Keratinocyte (primary cell): ENCODE results near the gene NAXD. TPM values are rescaled to one million over a fixed set of nuclear protein-coding genes. Genes with fewer than 3 reads are reported as not detected.

Experiments used
- DNase-seq: peaks from one replicate; pipeline ENCODE4 v3.0.0-alpha.2; 2011; ENCODE audit warnings: low read depth, missing footprints, low spot score
- FAIRE-seq: peaks from 2 replicates; lab custom pipeline; 2011; peaks lifted over from hg19 to GRCh38; lab: Jason Lieb, UNC
- H2AFZ ChIP-seq: 2 replicates; pipeline ENCODE4 v1.6.0; 2012; ENCODE audit warnings: low read length, control low read depth, inconsistent platforms; ENCODE audit not compliant: control insufficient read depth
- H3K27ac ChIP-seq: 2 replicates; pipeline ENCODE4 v1.5.1; 2011; ENCODE audit warnings: low read length; ENCODE audit not compliant: control insufficient read depth, insufficient read depth
- H3K27me3 ChIP-seq: 3 replicates; pipeline ENCODE4 v1.6.0; 2011; ENCODE audit warnings: low read length; ENCODE audit not compliant: control insufficient read depth, insufficient read depth; ENCODE audit errors: extremely low read depth
- H3K36me3 ChIP-seq, 2 experiments: 2 replicates in 1 of 2; 3 replicates in 1 of 2; pipeline ENCODE4 v1.5.1; 2011; ENCODE audit warnings: low read length in 2 of 2, mild to moderate bottlenecking in 1 of 2; ENCODE audit not compliant: control insufficient read depth in 2 of 2, insufficient read depth in 2 of 2; ENCODE audit errors: extremely low read depth in 1 of 2
- H3K4me1 ChIP-seq: 3 replicates; pipeline ENCODE4 v1.5.1; 2011; ENCODE audit warnings: low read length; ENCODE audit not compliant: control insufficient read depth, insufficient read depth; ENCODE audit errors: extremely low read depth
- H3K4me2 ChIP-seq: 3 replicates; pipeline ENCODE4 v1.6.0; 2011; ENCODE audit warnings: low read depth, low read length; ENCODE audit not compliant: control insufficient read depth, insufficient read depth; ENCODE audit errors: extremely low read depth
- H3K4me3 ChIP-seq, 3 experiments: fragments of 200-600 bp in 1 of 3; sonication (generic) in 1 of 3; 2 replicates in 2 of 3; 3 replicates in 1 of 3; pipeline ENCODE4 v1.5.1; 2011 to 2016; ENCODE audit warnings: low read length in 3 of 3, mild to moderate bottlenecking in 3 of 3, control low read depth in 2 of 3, inconsistent platforms in 1 of 3, low read depth in 1 of 3, mixed read lengths in 1 of 3, mixed run types in 1 of 3, moderate library complexity in 1 of 3; ENCODE audit not compliant: control insufficient read depth in 2 of 3, insufficient read depth in 2 of 3; ENCODE audit errors: extremely low read depth in 1 of 3
- H3K79me2 ChIP-seq: 2 replicates; pipeline ENCODE4 v1.6.0; 2012; ENCODE audit warnings: low read length; ENCODE audit not compliant: control insufficient read depth, insufficient read depth
- H3K9ac ChIP-seq: 3 replicates; pipeline ENCODE4 v1.6.0; 2011; ENCODE audit warnings: low read length; ENCODE audit not compliant: control insufficient read depth, insufficient read depth; ENCODE audit errors: extremely low read depth
- H3K9me1 ChIP-seq: 3 replicates; pipeline ENCODE4 v1.6.0; 2011; ENCODE audit warnings: low read length; ENCODE audit not compliant: control insufficient read depth, insufficient read depth; ENCODE audit errors: extremely low read depth
- H3K9me3 ChIP-seq: 2 replicates; pipeline ENCODE4 v1.5.1; 2012; ENCODE audit warnings: low read depth, low read length; ENCODE audit not compliant: control insufficient read depth
- H4K20me1 ChIP-seq: 3 replicates; pipeline ENCODE4 v1.6.0; 2011; ENCODE audit warnings: low read length; ENCODE audit not compliant: control insufficient read depth, insufficient read depth; ENCODE audit errors: extremely low read depth
- CTCF ChIP-seq, 3 experiments: IDR thresholded peaks in 1 of 3; conservative IDR thresholded peaks in 1 of 3; optimal IDR thresholded peaks in 1 of 3; 2 replicates in 2 of 3; 3 replicates in 1 of 3; pipeline versions ENCODE3 to v1.5.1; 2011; ENCODE audit warnings: low read length in 3 of 3, mild to moderate bottlenecking in 3 of 3, moderate library complexity in 2 of 3, control low read depth in 1 of 3, inconsistent platforms in 1 of 3; ENCODE audit not compliant: insufficient read depth in 2 of 3; ENCODE audit errors: extremely low read depth in 1 of 3
- EZH2 ChIP-seq: IDR thresholded peaks from one replicate; pipeline ENCODE4 v1.6.1; 2012; ENCODE audit warnings: inconsistent platforms, mild to moderate bottlenecking, low read length, moderate library complexity
- dilution Hi-C: fragments of 300-500 bp; cut with MboI; formaldehyde crosslinking; loops from one replicate; pipeline ENCODE4 v1.7.0; 2020; ENCODE audit warnings: low sequenced_read_pairs; ENCODE audit not compliant: extremely low pct_ligation_motif_present
- polyA plus RNA-seq, 5 experiments: library from polyadenylated mRNA; depleted of rRNA in 3 of 5; stranded (reverse) in 3 of 5; stranded (forward) in 1 of 5; unstranded in 1 of 5; fragments of >200 nt; gene quantifications; 1 replicate in 1 of 5; 2 replicates in 3 of 5; 3 replicates in 1 of 5; pipeline versions ENCODE4 v1.2.1 to v1.2.3, GENCODE V29; 2011 to 2012; ENCODE audit warnings: missing spikeins in 2 of 5, low read depth in 1 of 5, low replicate concordance in 1 of 5

The NAXD gene
- polyA plus RNA-seq, 1 donor (not counting 4 experiments of a cell fraction or from before 2014, with no cell fraction given), result 18.0 TPM

DNA sequence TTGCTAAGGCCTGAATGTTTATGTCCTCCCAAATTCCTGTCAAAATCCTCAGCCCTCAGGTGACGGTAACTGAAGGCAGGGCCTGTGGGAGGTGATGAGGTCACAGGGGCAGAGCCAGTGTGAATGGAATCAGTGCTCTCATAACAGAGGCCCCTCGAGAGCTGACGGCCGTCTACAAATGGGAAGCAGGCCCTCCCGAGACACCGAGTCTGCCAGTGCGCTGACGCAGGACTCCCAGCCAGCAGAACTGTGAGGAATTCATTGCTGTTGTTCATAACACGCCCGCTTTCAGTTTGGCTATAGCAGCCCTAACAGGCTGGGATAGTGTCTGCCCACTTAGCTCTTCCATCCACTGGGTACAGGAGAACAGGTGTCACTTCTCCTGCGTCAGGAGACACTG is 49.3 kb downstream of the NAXD start:
- H3K4me1 ChIP-seq, result no peaks in the 10 kb centered on the region
- FAIRE-seq, result no peak
- H3K27me3 ChIP-seq, result no peaks in the 10 kb centered on the region
- H3K79me2 ChIP-seq, result no peaks in the 10 kb centered on the region
- H3K9me3 ChIP-seq, result no peaks in the 10 kb centered on the region
- H3K36me3 ChIP-seq, result peaks cover 26 to 33% of the 10 kb centered on the region in 2 experiments
- TF ChIP-seq EZH2, result no peak
- no peak for TF ChIP-seq CTCF (optimal IDR thresholded peaks at IDR 0.05 in 1 of 3, IDR thresholded peaks at IDR 0.05 in 1 of 3, conservative IDR thresholded peaks at IDR 0.05 in 1 of 3; ENCODE audit: extremely low read depth in 1 of 3, insufficient read depth in 2 of 3, low read length in 3 of 3)
- H3K9me1 ChIP-seq, result no peaks in the 10 kb centered on the region
- H4K20me1 ChIP-seq, result no peaks in the 10 kb centered on the region
- no peak for DNase-seq
- H2AFZ ChIP-seq, result no peak overlapping the region
- H3K4me2 ChIP-seq, result no peak overlapping the region
- H3K27ac ChIP-seq, result no peak overlapping the region
- H3K4me3 ChIP-seq, result no peak overlapping the region
- no peak overlapping the region for H3K9ac ChIP-seq
- dilution Hi-C loops, result no loop called here

GRCh38 chr13:110665491-110666254 is 50.3 kb downstream of the NAXD start:
- H3K9me3 ChIP-seq, result no peaks in the 10 kb centered on the region
- H3K4me1 ChIP-seq, result no peaks in the 10 kb centered on the region
- dilution Hi-C loops, result no loop called here
- no peak overlapping the region for H3K4me2 ChIP-seq
- H3K4me3 ChIP-seq, result no peak overlapping the region
- no peak for FAIRE-seq
- no peak for DNase-seq
- H4K20me1 ChIP-seq, result no peaks in the 10 kb centered on the region
- H3K79me2 ChIP-seq, result no peaks in the 10 kb centered on the region
- H3K27me3 ChIP-seq, result no peaks in the 10 kb centered on the region
- H3K27ac ChIP-seq, result no peak overlapping the region
- H2AFZ ChIP-seq, result no peak overlapping the region
- H3K9me1 ChIP-seq, result no peaks in the 10 kb centered on the region
- no peak overlapping the region for H3K9ac ChIP-seq
- peaks cover 26 to 33% of the 10 kb centered on the region in 2 experiments for H3K36me3 ChIP-seq
- TF ChIP-seq EZH2, result no peak
- no peak for TF ChIP-seq CTCF (optimal IDR thresholded peaks at IDR 0.05 in 1 of 3, IDR thresholded peaks at IDR 0.05 in 1 of 3, conservative IDR thresholded peaks at IDR 0.05 in 1 of 3; ENCODE audit: extremely low read depth in 1 of 3, insufficient read depth in 2 of 3, low read length in 3 of 3)
